Ascending aorta (tissue), 2 donors: ENCODE measurements around the gene FHIT. TPM values are rescaled to one million over a fixed set of nuclear protein-coding genes. Genes with fewer than 3 reads are reported as not detected.
"Not testable (repeated sequence)": the region's sequence is repeated elsewhere in the genome, so short reads cannot be mapped to it uniquely, and the experiment has no call there.

Source experiments
- DNase-seq, 2 donors: peaks; one replicate each; pipeline ENCODE4 v3.0.0-alpha.2; 2019; ENCODE audit warnings: low spot score in 2 of 2
- H3K27ac ChIP-seq, 2 donors: fragments of 200-600 bp; sonication (generic); one replicate each; pipeline ENCODE4 v1.5.1; 2016 to 2017; ENCODE audit warnings: mild to moderate bottlenecking in 1 of 2
- H3K27me3 ChIP-seq: fragments of 200-600 bp; sonication (generic); one replicate; pipeline ENCODE4 v1.5.1; 2017
- H3K36me3 ChIP-seq, 2 donors: fragments of 200-600 bp; sonication (generic); one replicate each; pipeline ENCODE4 v1.5.1; 2016
- H3K4me1 ChIP-seq, 2 donors: fragments of 200-600 bp; sonication (generic); one replicate each; pipeline ENCODE4 v1.5.1; 2016 to 2017; ENCODE audit warnings: mild to moderate bottlenecking in 1 of 2
- H3K4me3 ChIP-seq, 2 donors: fragments of 200-600 bp; sonication (generic); one replicate each; pipeline ENCODE4 v1.5.1; 2016 to 2017; ENCODE audit warnings: mild to moderate bottlenecking in 1 of 2
- H3K9me3 ChIP-seq, 2 donors: fragments of 200-600 bp; sonication (generic); one replicate each; pipeline ENCODE4 v1.5.1; 2016
- CTCF ChIP-seq, 3 experiments: fragments of 200-600 bp in 2 of 3; fragments of 450-650 bp in 1 of 3; sonication (generic) in 2 of 3; IDR thresholded peaks; one replicate each; pipeline ENCODE4 v1.5.1; 2016 to 2019; ENCODE audit warnings: antibody characterized with exemption in 3 of 3, mild to moderate bottlenecking in 1 of 3, moderate library complexity in 1 of 3
- intact Hi-C: fragments of 100-400 bp; cut with DNase I; formaldehyde crosslinking; loops from one replicate; pipeline ENCODE4 v1.15.1; 2023
- total RNA-seq: library from RNA; depleted of rRNA; stranded (reverse); fragments of >200 nt; gene quantifications from one replicate; pipeline ENCODE4 v1.1.0, GENCODE V29; 2016

The FHIT gene
- total RNA-seq, 1 donor from 2014 or later = 0.21 TPM

GRCh38 chr3:60551455-60552209 lies 699.6 kb downstream of the FHIT start:
- no peaks in the 10 kb centered on the region for H3K9me3 ChIP-seq
- H3K4me3 ChIP-seq = no peak overlapping the region
- DNase-seq = no peak
- no peak overlapping the region for H3K27ac ChIP-seq
- H3K36me3 ChIP-seq = no peaks in the 10 kb centered on the region
- H3K4me1 ChIP-seq = no peaks in the 10 kb centered on the region
- TF ChIP-seq CTCF (IDR thresholded peaks at IDR 0.05) = no peak
- no peaks in the 10 kb centered on the region for H3K27me3 ChIP-seq
- intact Hi-C loops = no loop called here

- DNase-seq = no peak
- H3K36me3 ChIP-seq = no peaks in the 10 kb centered on the region
- intact Hi-C loops = no loop called here
- TF ChIP-seq CTCF (IDR thresholded peaks at IDR 0.05) = no peak
- H3K27me3 ChIP-seq = no peaks in the 10 kb centered on the region
- no peak overlapping the region for H3K27ac ChIP-seq
- no peak overlapping the region for H3K4me3 ChIP-seq
- no peaks in the 10 kb centered on the region for H3K9me3 ChIP-seq
- H3K4me1 ChIP-seq = no peaks in the 10 kb centered on the region
Observed at GRCh38 chr3:60549863-60550262, 701.4 kb downstream of the FHIT start.

- H3K36me3 ChIP-seq = no peaks in the 10 kb centered on the region
- H3K4me3 ChIP-seq = no peak overlapping the region
- no peak overlapping the region for H3K27ac ChIP-seq
- no peak for DNase-seq
- H3K4me1 ChIP-seq = no peaks in the 10 kb centered on the region
- H3K27me3 ChIP-seq = no peaks in the 10 kb centered on the region
- intact Hi-C loops = no loop called here
- H3K9me3 ChIP-seq = no peaks in the 10 kb centered on the region
- no peak for TF ChIP-seq CTCF (IDR thresholded peaks at IDR 0.05)
Observed at GRCh38 chr3:60542995-60543394, 708.3 kb downstream of the FHIT start.

- H3K4me3 ChIP-seq, H3K9me3 ChIP-seq, H3K4me1 ChIP-seq, H3K27ac ChIP-seq, DNase-seq, H3K27me3 ChIP-seq, H3K36me3 ChIP-seq, intact Hi-C loops: not testable (repeated sequence)
Observed at GRCh38 chr3:60539394-60539793, 711.9 kb downstream of the FHIT start.

- no peaks in the 10 kb centered on the region for H3K36me3 ChIP-seq
- no peak for TF ChIP-seq CTCF (IDR thresholded peaks at IDR 0.05)
- DNase-seq = no peak
- intact Hi-C loops = no loop called here
- H3K9me3 ChIP-seq = no peaks in the 10 kb centered on the region
- no peaks in the 10 kb centered on the region for H3K27me3 ChIP-seq
- H3K27ac ChIP-seq = no peak overlapping the region
- H3K4me1 ChIP-seq = no peaks in the 10 kb centered on the region
- no peak overlapping the region for H3K4me3 ChIP-seq
Observed at GRCh38 chr3:60536420-60536819, 714.8 kb downstream of the FHIT start.

- intact Hi-C loops = no loop called here
- H3K36me3 ChIP-seq = no peaks in the 10 kb centered on the region
- H3K9me3 ChIP-seq = no peaks in the 10 kb centered on the region
- no peak for TF ChIP-seq CTCF (IDR thresholded peaks at IDR 0.05)
- no peaks in the 10 kb centered on the region for H3K4me1 ChIP-seq
- no peak for DNase-seq
- no peaks in the 10 kb centered on the region for H3K27me3 ChIP-seq
- H3K4me3 ChIP-seq = no peak overlapping the region
- H3K27ac ChIP-seq = no peak overlapping the region
Observed at GRCh38 chr3:60531759-60532158, 719.5 kb downstream of the FHIT start.
